Dedifferentiated amniotic fluid mesenchymal stem cell (primary cell): ENCODE data around the gene SCN9A.
A peak's percentile ranks its signal among the peaks of the same experiment; 100 is the strongest.
"Not testable (repeated sequence)": the region's sequence is repeated elsewhere in the genome, so short reads cannot be mapped to it uniquely, and the experiment has no call there.

Experiments used
- DNase-seq: peaks from one replicate; pipeline ENCODE4 v3.0.0-alpha.2; 2016; ENCODE audit errors: extremely low spot score

The SCN9A gene

DNA sequence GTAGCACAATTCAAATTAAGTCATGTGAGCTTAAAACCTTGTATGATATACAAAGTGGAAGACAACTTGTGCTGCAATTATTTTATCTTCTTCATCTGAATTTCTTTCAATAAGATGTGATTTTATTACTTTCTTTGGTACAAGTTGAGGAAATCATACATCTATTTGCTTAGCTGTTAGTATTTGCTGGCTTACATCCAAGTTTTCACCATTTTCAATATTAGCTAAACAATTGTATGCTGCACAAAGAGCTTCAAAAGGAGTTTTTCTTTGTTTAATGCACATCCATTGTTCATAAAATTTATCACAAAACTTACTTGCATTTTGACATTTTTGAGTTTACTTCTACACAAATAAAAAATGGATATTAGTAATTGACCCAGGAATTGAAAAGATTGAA, 40.9 kb downstream of the SCN9A start:
- no peak for DNase-seq

DNA sequence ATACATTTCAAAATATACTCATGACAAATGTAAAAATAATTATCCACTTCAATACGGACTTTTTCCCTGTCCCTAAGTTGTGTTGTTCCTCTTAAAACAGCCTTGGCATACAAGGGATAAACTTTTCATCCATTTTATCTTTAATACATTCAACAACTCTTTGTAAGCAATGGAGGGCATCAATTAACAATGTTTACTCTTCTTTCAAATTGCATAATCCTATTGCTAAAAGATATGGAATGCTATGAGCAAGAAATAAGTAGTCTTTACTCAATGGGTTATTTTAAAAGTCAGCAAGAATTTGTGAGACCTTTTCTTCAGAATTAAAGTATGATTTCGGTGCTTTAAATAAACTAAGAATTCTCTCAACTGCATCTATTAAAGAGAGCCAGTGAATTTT, 41.9 kb downstream of the SCN9A start:
- no peak for DNase-seq

GRCh38 chr2:166332106-166332505, 43.6 kb downstream of the SCN9A start:
- DNase-seq = no peak

- no peak for DNase-seq
Measured at GRCh38 chr2:166331468-166331867, 44.3 kb downstream of the SCN9A start.

GRCh38 chr2:166329465-166329864, 46.3 kb downstream of the SCN9A start:
- no peak for DNase-seq

- no peak for DNase-seq
Measured at GRCh38 chr2:166328147-166328546, 47.6 kb downstream of the SCN9A start.

- no peak for DNase-seq
Measured at GRCh38 chr2:166321076-166321475, 54.7 kb downstream of the SCN9A start.

DNA sequence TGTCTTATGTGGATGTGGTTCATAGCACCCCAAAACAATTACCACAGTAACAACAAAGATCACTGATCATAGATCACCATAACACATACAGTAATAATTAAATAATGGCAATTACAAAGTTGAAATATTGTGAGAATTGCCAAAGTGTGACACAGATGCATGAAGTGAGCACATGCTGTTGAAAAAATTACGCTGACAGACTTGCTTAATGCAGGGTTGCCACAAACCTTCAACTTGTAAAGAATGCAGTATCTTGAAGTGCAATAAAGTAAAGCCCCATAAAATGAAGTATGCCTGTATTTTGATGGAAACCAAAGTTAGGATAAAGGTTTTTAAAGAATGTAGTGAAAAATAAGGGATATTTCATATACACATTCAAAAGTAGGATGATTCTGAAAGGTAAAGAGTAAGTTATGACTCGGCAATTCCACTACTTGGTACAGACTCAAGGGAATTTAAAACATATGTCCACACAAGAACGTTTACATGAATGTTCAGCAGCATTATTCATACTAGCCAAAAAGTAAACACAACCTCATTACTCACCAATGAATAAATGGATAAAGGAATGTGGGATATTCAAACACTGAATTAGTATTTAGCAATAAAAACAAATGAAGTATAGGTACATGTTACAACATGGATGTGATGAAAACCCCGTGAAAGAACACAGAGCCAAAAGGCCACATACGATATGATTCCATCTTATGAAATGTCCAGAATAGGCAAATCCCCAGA, 61.6 kb downstream of the SCN9A start:
- peak; percentile 70 for DNase-seq

DNA sequence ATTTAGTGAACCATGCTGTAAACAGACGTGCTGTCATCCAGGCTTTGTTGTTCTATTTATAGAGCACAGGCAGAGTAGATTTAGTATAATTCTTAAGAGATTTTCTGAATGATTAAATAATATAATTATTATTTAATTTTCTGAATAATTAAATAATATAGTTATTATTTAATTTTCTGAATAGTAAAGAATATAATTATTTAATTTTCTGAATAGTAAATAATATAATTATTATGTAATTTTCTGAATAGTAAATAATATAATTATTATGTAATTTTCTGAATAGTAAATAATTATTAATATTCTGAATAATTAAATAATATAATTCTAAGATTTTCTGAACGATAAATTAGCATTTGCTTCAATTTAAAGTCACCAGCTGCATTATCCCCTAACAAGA, 62.9 kb downstream of the SCN9A start:
- DNase-seq = not testable (repeated sequence)

- no peak for DNase-seq
Measured at GRCh38 chr2:166307326-166307725, 68.4 kb downstream of the SCN9A start.

DNA sequence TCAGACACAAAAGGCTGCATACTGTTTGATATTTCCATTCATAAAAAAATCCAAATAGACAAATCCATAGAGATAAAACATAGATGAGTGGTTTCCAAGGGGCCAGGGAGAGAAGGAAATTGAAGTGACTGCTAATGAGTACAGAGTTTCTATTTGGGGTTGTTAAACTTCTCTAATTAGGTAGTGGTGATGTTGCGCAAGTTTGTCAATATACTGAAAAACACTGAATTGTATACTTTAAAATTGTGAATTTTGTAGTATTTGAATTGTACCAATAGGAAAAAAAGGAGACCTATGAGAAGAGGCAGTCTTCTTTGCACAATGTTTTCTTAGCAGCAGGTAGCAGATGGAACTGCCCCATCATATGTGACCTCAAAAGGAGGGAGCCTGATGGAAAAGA, 71.1 kb downstream of the SCN9A start:
- DNase-seq = no peak

DNA sequence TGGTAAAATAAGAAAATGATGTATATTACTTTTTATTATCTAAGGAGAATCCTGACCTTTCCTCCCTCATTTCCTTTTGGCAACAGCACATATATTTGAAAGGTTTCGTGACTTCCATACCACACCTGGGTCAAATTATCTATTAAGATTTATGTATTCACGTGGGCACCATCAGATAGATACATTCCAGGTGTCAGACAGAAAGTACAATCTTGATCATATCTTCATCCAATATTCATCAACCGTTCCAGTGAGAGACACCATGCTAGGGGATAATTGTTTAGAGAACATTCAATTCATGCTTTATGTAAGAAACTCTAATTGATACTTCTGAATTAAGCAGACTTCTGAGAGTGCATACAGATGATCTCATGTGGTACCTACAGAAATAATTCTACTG, 73.7 kb downstream of the SCN9A start:
- DNase-seq = no peak

DNA sequence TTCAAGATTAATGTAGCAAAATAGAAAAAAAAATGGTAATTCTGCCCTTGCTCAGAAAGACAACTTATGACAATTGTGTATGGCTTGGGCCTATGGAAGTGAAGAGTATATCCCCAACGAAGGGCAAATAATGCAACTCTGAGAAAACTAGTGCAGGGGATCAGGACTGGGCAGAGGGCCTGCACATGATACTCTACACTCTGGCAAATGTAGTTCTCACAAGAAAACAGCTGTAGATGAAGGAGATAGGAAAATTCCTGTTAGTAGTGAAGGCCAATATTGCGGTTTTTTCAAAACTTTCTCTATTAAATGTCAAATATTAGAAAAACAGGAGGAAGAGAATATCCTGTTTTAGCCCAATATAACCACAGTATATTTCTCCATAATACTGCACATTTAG, 77.8 kb downstream of the SCN9A start:
- DNase-seq = no peak

DNA sequence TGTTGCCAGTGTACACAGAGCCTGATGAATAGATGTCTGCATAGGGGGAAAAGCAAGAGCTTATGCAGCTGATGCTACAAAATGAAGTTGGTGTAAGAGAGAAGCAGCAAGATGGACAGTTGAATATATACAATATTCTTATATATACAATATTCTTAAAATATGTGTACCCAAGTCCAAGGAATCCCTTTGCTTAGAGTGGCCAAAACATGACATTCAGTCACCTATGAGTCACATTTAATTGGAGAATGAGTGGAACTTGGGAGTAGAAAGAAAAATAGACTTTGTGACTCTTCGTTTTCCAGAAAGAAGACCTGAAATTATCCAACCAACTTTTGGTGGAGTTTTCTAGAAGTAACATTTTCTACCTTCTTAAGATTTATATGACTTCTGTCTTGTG, 81.8 kb downstream of the SCN9A start:
- DNase-seq = no peak

- no peak for DNase-seq
Measured at GRCh38 chr2:166285215-166285614, 90.5 kb downstream of the SCN9A start.

- no peak for DNase-seq
Measured at GRCh38 chr2:166284359-166284758, 91.4 kb downstream of the SCN9A start.

DNA sequence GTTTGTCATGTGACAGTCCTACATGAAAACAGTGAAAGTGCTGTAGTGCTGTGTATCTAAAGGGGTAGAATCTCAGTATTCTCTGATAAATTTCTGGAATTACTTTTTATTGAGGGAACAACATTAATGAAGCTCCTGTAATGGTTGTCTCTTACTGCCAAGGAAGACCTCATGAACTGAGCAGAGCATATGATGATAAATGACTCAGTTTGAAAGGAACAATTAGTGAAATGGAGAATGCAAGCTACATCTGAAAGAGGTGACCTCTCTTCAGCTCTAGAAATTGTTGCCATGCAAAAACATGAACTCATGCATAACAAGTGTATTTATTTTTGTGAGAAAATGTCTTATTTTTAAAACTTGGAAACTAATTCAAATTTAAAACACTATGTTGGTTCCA, 93.6 kb downstream of the SCN9A start:
- no peak for DNase-seq

- no peak for DNase-seq
Measured at GRCh38 chr2:166278856-166279255, 96.9 kb downstream of the SCN9A start.

GRCh38 chr2:166270376-166270775, 105.4 kb downstream of the SCN9A start:
- no peak for DNase-seq

GRCh38 chr2:166269322-166269721, 106.4 kb downstream of the SCN9A start:
- DNase-seq = no peak

DNA sequence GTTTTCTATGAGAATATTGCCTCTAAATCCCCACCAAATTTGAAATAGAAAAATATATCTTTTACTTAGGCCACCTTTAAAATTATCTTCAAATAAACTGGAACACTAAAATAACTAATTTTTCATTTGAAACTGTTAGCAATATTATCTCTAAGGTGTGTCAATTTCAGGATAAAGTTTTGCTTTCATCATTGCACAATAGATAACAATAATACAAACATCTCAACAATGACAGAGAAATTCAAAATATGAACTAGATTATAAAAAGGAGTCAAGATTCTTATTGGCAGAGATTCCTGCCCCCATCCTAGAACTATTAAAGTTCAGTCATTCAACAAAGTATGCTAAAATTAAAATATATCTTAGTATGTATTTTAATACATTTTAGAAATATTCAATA, 117.9 kb downstream of the SCN9A start:
- no peak for DNase-seq

GRCh38 chr2:166256896-166257295, 118.8 kb downstream of the SCN9A start:
- DNase-seq = no peak

DNA sequence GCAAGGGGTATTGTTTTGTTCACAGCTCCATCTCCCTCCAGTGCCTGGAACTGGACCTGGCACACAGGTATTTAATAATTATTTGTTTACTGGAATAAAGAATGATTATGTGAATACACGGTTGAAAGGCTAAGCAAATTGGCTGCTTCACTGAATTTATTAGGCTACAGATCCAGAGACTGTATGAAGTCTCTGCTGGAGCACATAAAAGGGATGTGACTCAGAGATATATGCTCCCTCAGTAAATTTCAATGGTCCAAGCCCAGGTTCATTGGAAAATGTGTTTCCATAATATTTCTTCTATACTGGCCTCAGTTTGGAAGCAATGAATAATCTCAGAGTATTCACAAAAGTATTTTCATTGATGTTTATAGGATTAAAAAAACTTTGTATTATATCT, 126.4 kb downstream of the SCN9A start:
- no peak for DNase-seq

DNA sequence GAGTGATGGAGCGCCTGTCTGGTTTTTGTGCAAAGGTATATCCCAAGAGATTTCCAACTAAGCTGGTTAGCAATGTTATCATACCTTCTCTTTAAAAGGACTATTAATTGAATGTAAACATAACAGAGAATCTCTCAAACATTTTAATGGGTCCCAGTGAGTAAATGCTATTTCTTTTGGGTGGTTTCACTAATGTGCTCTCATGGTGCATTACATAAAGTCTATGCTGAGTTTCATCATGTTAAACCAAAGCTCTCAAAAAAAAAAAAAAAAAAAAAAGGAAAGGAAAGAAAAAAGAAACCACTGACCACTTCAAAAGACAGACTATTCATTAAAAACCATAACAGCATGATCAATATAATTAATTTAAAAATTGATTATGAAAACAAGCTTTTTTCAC, 128.8 kb downstream of the SCN9A start:
- DNase-seq = peak; percentile 74
